ENCODE data around the gene CWC27.

CWC27 gene

GRCh38 chr5:65012301-65012892, 243.7 kb downstream of the CWC27 start:
- Histone ChIP-seq H3K36me3 (ENCODE audit: low read depth) (no peaks in the 10 kb centered on the region), H3K27me3 (ENCODE audit: insufficient read depth, poor library complexity, severe bottlenecking) (no peaks in the 10 kb centered on the region), H3K4me3 (ENCODE audit: severe bottlenecking) (no peak overlapping the region), H3K4me1 (ENCODE audit: insufficient read depth, poor library complexity, severe bottlenecking) (no peaks in the 10 kb centered on the region), H3K9me3 (ENCODE audit: severe bottlenecking) (no peaks in the 10 kb centered on the region), H3K27ac (ENCODE audit: poor library complexity, severe bottlenecking) (no peak overlapping the region)
- TF ChIP-seq CTCF (IDR thresholded peaks at IDR 0.05; ENCODE audit: poor library complexity, severe bottlenecking): no peak
- DNase-seq (ENCODE audit: low spot score) (no peak), ATAC-seq (ENCODE audit: low read depth) (no peak)

GRCh38 chr5:65013166-65013565, 244.4 kb downstream of the CWC27 start:
- Histone ChIP-seq H3K27me3 (ENCODE audit: insufficient read depth, poor library complexity, severe bottlenecking) (no peaks in the 10 kb centered on the region), H3K4me3 (ENCODE audit: severe bottlenecking) (no peak overlapping the region), H3K9me3 (ENCODE audit: severe bottlenecking) (no peaks in the 10 kb centered on the region), H3K36me3 (ENCODE audit: low read depth) (no peaks in the 10 kb centered on the region), H3K4me1 (ENCODE audit: insufficient read depth, poor library complexity, severe bottlenecking) (no peaks in the 10 kb centered on the region), H3K27ac (ENCODE audit: poor library complexity, severe bottlenecking) (no peak overlapping the region)
- no peak for DNase-seq (ENCODE audit: low spot score)
- TF ChIP-seq CTCF (IDR thresholded peaks at IDR 0.05; ENCODE audit: poor library complexity, severe bottlenecking): no peak
- ATAC-seq (ENCODE audit: low read depth): no peak

- H3K9me3 ChIP-seq (ENCODE audit: severe bottlenecking): no peaks in the 10 kb centered on the region
- no peak overlapping the region for H3K27ac ChIP-seq (ENCODE audit: poor library complexity, severe bottlenecking)
- no peaks in the 10 kb centered on the region for H3K27me3 ChIP-seq (ENCODE audit: insufficient read depth, poor library complexity, severe bottlenecking)
- no peak for ATAC-seq (ENCODE audit: low read depth)
- H3K4me1 ChIP-seq (ENCODE audit: insufficient read depth, poor library complexity, severe bottlenecking): no peaks in the 10 kb centered on the region
- TF ChIP-seq CTCF (IDR thresholded peaks at IDR 0.05; ENCODE audit: poor library complexity, severe bottlenecking): no peak
- DNase-seq (ENCODE audit: low spot score): no peak
- H3K4me3 ChIP-seq (ENCODE audit: severe bottlenecking): no peak overlapping the region
- peaks cover 3% of the 10 kb centered on the region; the same call in 1 of the 2 replicates for H3K36me3 ChIP-seq (ENCODE audit: low read depth)
Observed at GRCh38 chr5:65014769-65015168, 246.0 kb downstream of the CWC27 start.

GRCh38 chr5:65015767-65016166, 247.0 kb downstream of the CWC27 start:
- Histone ChIP-seq H3K4me3 (ENCODE audit: severe bottlenecking) (no peak overlapping the region), H3K27ac (ENCODE audit: poor library complexity, severe bottlenecking) (no peak overlapping the region), H3K36me3 (ENCODE audit: low read depth) (peaks cover 5% of the 10 kb centered on the region; the same call in 1 of the 2 replicates), H3K4me1 (ENCODE audit: insufficient read depth, poor library complexity, severe bottlenecking) (no peaks in the 10 kb centered on the region), H3K27me3 (ENCODE audit: insufficient read depth, poor library complexity, severe bottlenecking) (no peaks in the 10 kb centered on the region), H3K9me3 (ENCODE audit: severe bottlenecking) (no peaks in the 10 kb centered on the region)
- DNase-seq (ENCODE audit: low spot score): no peak
- no peak for TF ChIP-seq CTCF (IDR thresholded peaks at IDR 0.05; ENCODE audit: poor library complexity, severe bottlenecking)
- ATAC-seq (ENCODE audit: low read depth): no peak

GRCh38 chr5:65017636-65018035, 248.9 kb downstream of the CWC27 start:
- Histone ChIP-seq H3K36me3 (ENCODE audit: low read depth) (peaks cover 5% of the 10 kb centered on the region; the same call in 1 of the 2 replicates), H3K4me3 (ENCODE audit: severe bottlenecking) (no peak overlapping the region), H3K9me3 (ENCODE audit: severe bottlenecking) (no peaks in the 10 kb centered on the region), H3K4me1 (ENCODE audit: insufficient read depth, poor library complexity, severe bottlenecking) (no peaks in the 10 kb centered on the region), H3K27me3 (ENCODE audit: insufficient read depth, poor library complexity, severe bottlenecking) (no peaks in the 10 kb centered on the region), H3K27ac (ENCODE audit: poor library complexity, severe bottlenecking) (no peak overlapping the region)
- DNase-seq (ENCODE audit: low spot score) (no peak), ATAC-seq (ENCODE audit: low read depth) (no peak)
- TF ChIP-seq CTCF (IDR thresholded peaks at IDR 0.05; ENCODE audit: poor library complexity, severe bottlenecking): no peak
